DND-41 (cell line): ENCODE data around the gene ENO4.

Source experiments
- ATAC-seq: fragments of 200-7000 bp; cut with Tn5 transposase; 3 replicates; pipeline ENCODE4 v1.9.1; 2021; ENCODE audit warnings: low read depth; ENCODE audit not compliant: insufficient read depth
- DNase-seq: peaks from one replicate; pipeline ENCODE4 v3.0.0-alpha.2; 2020
- H2AFZ ChIP-seq: 2 replicates; pipeline ENCODE4 v1.6.0; 2012; ENCODE audit warnings: low read depth, low read length
- H3K27ac ChIP-seq: 2 replicates; pipeline ENCODE4 v1.5.1; 2012; ENCODE audit warnings: low read length, inconsistent platforms
- H3K27me3 ChIP-seq: fragments of 200-600 bp; sonication (generic); 2 replicates; pipeline ENCODE4 v1.6.0; 2012; ENCODE audit warnings: low read length, mild to moderate bottlenecking, inconsistent platforms; ENCODE audit not compliant: insufficient read depth, poor library complexity
- H3K36me3 ChIP-seq: 2 replicates; pipeline ENCODE4 v1.5.1; 2012; ENCODE audit warnings: low read length, inconsistent platforms; ENCODE audit not compliant: insufficient read depth
- H3K4me1 ChIP-seq: 2 replicates; pipeline ENCODE4 v1.5.1; 2012; ENCODE audit warnings: mild to moderate bottlenecking, low read length; ENCODE audit not compliant: insufficient read depth
- H3K4me2 ChIP-seq: 2 replicates; pipeline ENCODE4 v1.6.0; 2012; ENCODE audit warnings: mild to moderate bottlenecking, moderate library complexity, low read length, inconsistent platforms; ENCODE audit not compliant: insufficient read depth
- H3K4me3 ChIP-seq, 2 experiments: fragments of 200-600 bp in 1 of 2; shearing (Covaris generic) in 1 of 2; 2 replicates each; pipeline ENCODE4 v1.5.1; 2012 to 2016; ENCODE audit warnings: inconsistent platforms in 2 of 2, low read length in 2 of 2, mild to moderate bottlenecking in 2 of 2, low read depth in 1 of 2, moderate library complexity in 1 of 2
- H3K79me2 ChIP-seq: 2 replicates; pipeline ENCODE4 v1.6.0; 2012; ENCODE audit warnings: low read length, inconsistent platforms; ENCODE audit not compliant: insufficient read depth
- H3K9ac ChIP-seq: 2 replicates; pipeline ENCODE4 v1.6.0; 2012; ENCODE audit warnings: low read depth, mild to moderate bottlenecking, inconsistent platforms, low read length, moderate library complexity
- H3K9me3 ChIP-seq: 2 replicates; pipeline ENCODE4 v1.5.1; 2012; ENCODE audit warnings: low read length, moderate library complexity, mild to moderate bottlenecking, inconsistent platforms; ENCODE audit not compliant: insufficient read depth, severe bottlenecking
- H4K20me1 ChIP-seq: 2 replicates; pipeline ENCODE4 v1.6.0; 2012; ENCODE audit warnings: low read length; ENCODE audit not compliant: insufficient read depth
- CTCF ChIP-seq: IDR thresholded peaks from 2 replicates; pipeline ENCODE4 v1.5.1; 2012; ENCODE audit warnings: borderline replicate concordance, low read length, moderate library complexity, mild to moderate bottlenecking; ENCODE audit not compliant: poor library complexity, severe bottlenecking; ENCODE audit errors: extremely low read depth
- EZH2 ChIP-seq: IDR thresholded peaks from 3 replicates; pipeline ENCODE4 v1.6.1; 2012; ENCODE audit warnings: borderline replicate concordance, low read depth, mild to moderate bottlenecking, moderate library complexity, low read length, inconsistent platforms; ENCODE audit not compliant: severe bottlenecking

ENO4 gene

GRCh38 chr10:116838143-116838725 lies 11.1 kb upstream of the ENO4 start:
- Histone ChIP-seq H3K79me2 (no peaks in the 10 kb centered on the region), H3K4me1 (no peaks in the 10 kb centered on the region), H3K36me3 (no peaks in the 10 kb centered on the region), H3K4me3 (no peak overlapping the region), H4K20me1 (no peaks in the 10 kb centered on the region), H3K9me3 (no peaks in the 10 kb centered on the region), H3K9ac (no peak overlapping the region), H2AFZ (no peak overlapping the region), H3K27ac (no peak overlapping the region), H3K27me3 (peaks cover 4% of the 10 kb centered on the region), H3K4me2 (no peak overlapping the region)
- TF ChIP-seq EZH2 (no peak), CTCF (no peak)
- ATAC-seq (no peak), DNase-seq (no peak)

DNA sequence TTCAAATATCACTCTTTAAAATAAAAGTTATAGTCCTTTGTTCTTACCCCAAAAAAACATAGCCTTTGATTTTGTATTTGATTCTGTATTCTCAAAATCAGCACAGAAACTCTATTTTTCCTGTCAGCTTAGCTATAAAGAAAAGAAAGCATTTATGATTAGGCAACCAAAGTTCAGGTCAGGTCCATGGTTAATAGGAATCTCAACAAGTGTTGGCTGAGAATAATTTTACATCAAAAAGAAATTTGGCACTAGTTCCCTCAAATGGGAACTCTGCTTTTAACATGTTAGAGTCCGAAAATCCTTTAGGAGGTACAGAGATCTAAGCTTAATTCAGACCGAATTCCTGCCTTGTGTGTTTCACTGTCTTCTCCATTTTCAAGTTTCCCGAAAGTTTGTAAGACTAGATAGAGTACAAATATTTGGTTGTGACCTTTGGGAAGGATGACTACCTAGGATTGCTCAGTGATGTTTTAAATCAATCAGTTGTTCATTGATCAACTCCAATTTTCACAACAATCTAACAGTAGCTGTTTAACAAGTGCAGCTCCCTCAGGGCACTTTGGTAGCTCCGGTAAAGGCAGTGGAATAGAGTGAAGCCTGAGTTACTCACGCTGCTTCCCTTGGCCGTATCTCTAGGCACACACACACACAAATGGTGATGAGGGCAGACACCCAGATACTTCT lies 8.8 kb upstream of the ENO4 start:
- H4K20me1 ChIP-seq, result no peaks in the 10 kb centered on the region
- H3K27ac ChIP-seq, result no peak overlapping the region
- DNase-seq (no peak), ATAC-seq (no peak)
- peaks cover 4% of the 10 kb centered on the region for H3K27me3 ChIP-seq
- no peaks in the 10 kb centered on the region for H3K9me3 ChIP-seq
- H3K36me3 ChIP-seq, result no peaks in the 10 kb centered on the region
- no peak overlapping the region for H3K4me2 ChIP-seq
- H3K79me2 ChIP-seq, result no peaks in the 10 kb centered on the region
- no peaks in the 10 kb centered on the region for H3K4me1 ChIP-seq
- H2AFZ ChIP-seq, result no peak overlapping the region
- H3K9ac ChIP-seq, result no peak overlapping the region
- TF ChIP-seq CTCF (no peak), EZH2 (no peak)
- no peak overlapping the region for H3K4me3 ChIP-seq

GRCh38 chr10:116845823-116846222 lies 3.5 kb upstream of the ENO4 start:
- no peak for TF ChIP-seq EZH2
- no peak for TF ChIP-seq CTCF
- no peaks in the 10 kb centered on the region for H4K20me1 ChIP-seq
- H3K9me3 ChIP-seq, result no peaks in the 10 kb centered on the region
- H3K36me3 ChIP-seq, result no peaks in the 10 kb centered on the region
- H3K9ac ChIP-seq, result no peak overlapping the region
- ATAC-seq (no peak), DNase-seq (no peak)
- no peak overlapping the region for H3K27ac ChIP-seq
- H3K4me3 ChIP-seq, result no peak overlapping the region
- H3K79me2 ChIP-seq, result no peaks in the 10 kb centered on the region
- H3K4me2 ChIP-seq, result no peak overlapping the region
- no peaks in the 10 kb centered on the region for H3K4me1 ChIP-seq
- no peaks in the 10 kb centered on the region for H3K27me3 ChIP-seq
- H2AFZ ChIP-seq, result no peak overlapping the region
